ENCODE data around the gene AAMDC. TPM values are rescaled to one million over a fixed set of nuclear protein-coding genes. Genes with fewer than 3 reads are reported as not detected.
"Not testable (repeated sequence)": the region's sequence is repeated elsewhere in the genome, so short reads cannot be mapped to it uniquely, and the experiment has no call there.

Gene AAMDC
- polyA plus RNA-seq, 1 donor: 61.4 TPM

DNA sequence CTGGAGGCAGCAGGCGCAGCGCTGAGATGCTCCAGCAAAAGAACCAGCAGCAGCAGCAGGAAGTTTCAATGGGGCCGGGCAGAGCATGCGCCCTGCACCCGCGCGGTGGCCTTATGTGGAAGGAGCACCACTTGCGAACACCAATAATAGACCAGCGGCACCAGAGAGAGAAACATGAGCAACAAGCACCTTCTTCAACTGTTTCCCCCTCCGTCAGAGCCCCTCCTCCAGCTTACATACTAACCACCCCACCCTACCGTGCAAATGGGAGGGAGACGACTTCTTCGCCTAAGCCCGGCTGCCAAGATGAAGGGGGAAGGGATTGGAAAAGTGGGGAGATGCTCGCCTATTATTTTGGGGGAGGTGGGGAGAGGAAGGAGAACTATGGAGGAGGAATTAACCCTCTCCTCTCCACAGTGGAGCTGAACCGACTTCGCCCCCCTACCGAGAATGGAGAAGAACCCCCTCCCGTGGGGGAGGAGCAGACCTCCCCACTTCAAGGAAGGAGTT lies 1.5 kb upstream of the AAMDC start:
- Histone ChIP-seq H3K27me3 (ENCODE audit: control insufficient read depth, insufficient read depth, low read length) (no peaks in the 10 kb centered on the region), H3K9me3 (ENCODE audit: control insufficient read depth, low read depth, low read length) (no peaks in the 10 kb centered on the region), H3K4me1 (ENCODE audit: control insufficient read depth, insufficient read depth, low read length) (peaks cover 6% of the 10 kb centered on the region), H3K36me3 (ENCODE audit: control insufficient read depth, insufficient read depth, low read length) (peaks cover 2% of the 10 kb centered on the region), H3K27ac (ENCODE audit: low read length) (peak overlapping the region; percentile 97), H3K4me3 (ENCODE audit: low read length) (peak overlapping the region; percentile 99)
- DNase-seq: peak; percentile 78 to 81
- no CpG with 5 or more reads among the region's 19 CpGs for WGBS (ENCODE audit: insufficient coverage, low lambda C conversion rate)

DNA sequence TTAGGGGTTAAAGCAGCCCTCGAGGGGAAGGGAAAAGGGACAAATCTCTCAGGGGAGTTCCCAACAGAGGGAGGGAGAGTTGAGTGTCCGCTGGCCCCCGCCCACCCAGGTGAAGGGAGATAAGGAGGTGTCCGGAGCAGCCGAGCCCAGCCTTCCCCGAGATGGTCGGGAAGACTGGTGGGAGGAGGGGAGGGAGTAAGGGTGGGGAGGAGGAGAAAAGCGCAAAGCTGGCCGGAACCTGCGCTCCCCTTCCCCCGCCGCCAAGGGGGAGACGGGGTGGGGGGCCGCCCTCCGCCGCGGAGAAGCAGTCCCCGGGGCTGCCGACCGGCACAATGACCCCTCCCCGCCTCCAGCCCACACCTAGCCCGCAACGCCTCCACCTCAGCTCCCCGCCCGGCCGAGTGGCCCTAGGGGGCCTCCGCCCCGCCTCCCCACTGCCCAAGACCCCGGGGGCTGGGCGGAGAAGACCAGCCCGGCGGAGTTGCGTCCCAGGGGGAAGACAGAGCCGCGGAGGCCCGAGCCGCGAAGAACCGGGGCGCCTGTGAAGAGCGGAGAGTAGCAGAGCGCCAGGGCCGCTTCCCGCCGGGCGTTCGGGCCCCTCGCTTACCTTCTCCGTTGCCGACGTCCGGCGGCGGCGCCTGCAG lies 901 bp upstream of the AAMDC start:
- H3K4me1 ChIP-seq (ENCODE audit: control insufficient read depth, insufficient read depth, low read length): peaks cover 6% of the 10 kb centered on the region
- no CpG with 5 or more reads among the region's 55 CpGs for WGBS (ENCODE audit: insufficient coverage, low lambda C conversion rate)
- peaks cover 2% of the 10 kb centered on the region for H3K36me3 ChIP-seq (ENCODE audit: control insufficient read depth, insufficient read depth, low read length)
- DNase-seq: peak; percentile 29 to 65
- no peaks in the 10 kb centered on the region for H3K9me3 ChIP-seq (ENCODE audit: control insufficient read depth, low read depth, low read length)
- peak overlapping the region; percentile 99 for H3K4me3 ChIP-seq (ENCODE audit: low read length)
- no peaks in the 10 kb centered on the region for H3K27me3 ChIP-seq (ENCODE audit: control insufficient read depth, insufficient read depth, low read length)
- H3K27ac ChIP-seq (ENCODE audit: low read length): peak overlapping the region; percentile 97

DNA sequence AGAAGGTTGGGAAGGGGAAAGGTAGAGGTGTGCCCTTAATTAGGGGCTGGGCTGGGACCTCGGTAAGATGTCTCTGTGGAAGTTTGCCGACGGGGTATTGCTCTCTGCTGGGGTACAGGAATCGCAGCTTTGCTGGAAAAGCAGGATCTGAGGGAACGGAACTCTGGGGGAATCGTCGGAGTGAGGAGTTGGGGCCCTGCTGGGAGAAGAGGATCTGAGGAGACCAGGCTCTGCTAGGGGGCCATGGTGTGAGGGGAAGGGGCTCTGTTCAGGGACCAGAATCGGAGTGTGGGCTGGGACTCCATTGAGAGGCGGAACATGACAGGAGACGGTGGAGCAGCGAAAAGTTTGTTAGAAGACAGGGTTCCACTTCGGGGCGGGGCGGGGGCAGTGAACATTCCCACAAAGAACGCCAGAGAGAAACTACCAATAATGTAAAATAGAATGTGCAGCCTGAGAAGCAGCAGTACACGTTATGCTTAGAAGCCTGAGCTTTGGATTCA lies 456 bp downstream of the AAMDC start:
- Histone ChIP-seq H3K36me3 (ENCODE audit: control insufficient read depth, insufficient read depth, low read length) (peaks cover 2% of the 10 kb centered on the region), H3K27me3 (ENCODE audit: control insufficient read depth, insufficient read depth, low read length) (no peaks in the 10 kb centered on the region), H3K4me1 (ENCODE audit: control insufficient read depth, insufficient read depth, low read length) (peaks cover 6% of the 10 kb centered on the region), H3K27ac (ENCODE audit: low read length) (peak overlapping the region; percentile 87), H3K4me3 (ENCODE audit: low read length) (peak overlapping the region; percentile 99), H3K9me3 (ENCODE audit: control insufficient read depth, low read depth, low read length) (no peaks in the 10 kb centered on the region)
- DNase-seq: peak; percentile 5 to 46
- WGBS (ENCODE audit: insufficient coverage, low lambda C conversion rate): 0% methylated on average over 1 of the region's 16 CpGs

DNA sequence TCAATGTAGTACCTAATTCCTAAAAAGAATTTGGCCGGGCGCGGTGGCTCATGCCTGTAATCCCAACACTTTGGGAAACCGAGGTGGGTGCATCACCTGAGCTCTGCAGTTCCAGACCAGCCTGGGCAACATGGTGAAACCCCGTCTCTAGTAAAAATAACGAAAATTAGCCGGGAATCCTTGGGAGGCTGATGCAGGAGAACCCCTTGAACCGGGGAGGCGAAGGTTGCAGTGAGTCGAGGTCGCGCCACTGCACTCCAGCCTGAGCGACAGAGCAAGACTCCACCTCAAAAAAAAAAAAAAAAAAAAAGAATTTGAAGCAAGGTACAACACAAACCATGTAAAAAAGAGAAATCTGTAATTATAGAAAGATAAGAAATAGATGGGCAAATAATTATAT lies 1.2 kb downstream of the AAMDC start:
- H3K4me1 ChIP-seq (ENCODE audit: control insufficient read depth, insufficient read depth, low read length); H3K27me3 ChIP-seq (ENCODE audit: control insufficient read depth, insufficient read depth, low read length); H3K27ac ChIP-seq (ENCODE audit: low read length); H3K9me3 ChIP-seq (ENCODE audit: control insufficient read depth, low read depth, low read length); DNase-seq; H3K36me3 ChIP-seq (ENCODE audit: control insufficient read depth, insufficient read depth, low read length): not testable (repeated sequence)
- WGBS (ENCODE audit: insufficient coverage, low lambda C conversion rate): no CpG with 5 or more reads among the region's 13 CpGs
- H3K4me3 ChIP-seq (ENCODE audit: low read length): peak overlapping the region; percentile 99

DNA sequence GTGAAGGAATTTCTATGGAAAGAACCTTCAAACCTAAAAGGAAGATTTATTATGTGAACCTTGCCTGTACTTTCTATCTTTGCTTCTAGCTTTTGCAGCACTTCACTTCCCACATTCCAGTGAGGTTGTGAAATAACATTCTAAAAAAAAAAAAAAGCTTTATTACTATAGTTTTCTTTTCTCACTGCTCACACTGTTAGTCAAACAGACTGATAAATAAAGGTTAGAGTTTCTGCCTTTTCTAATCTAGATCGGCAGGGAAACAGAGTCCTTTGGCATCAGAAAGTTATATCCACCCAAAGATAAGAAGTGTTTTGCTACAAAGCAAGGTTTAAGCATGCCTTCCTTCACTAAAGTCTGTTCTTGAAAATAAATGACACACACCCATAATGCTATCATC lies 2.8 kb downstream of the AAMDC start:
- peak; percentile 22 to 73 for DNase-seq
- H3K9me3 ChIP-seq (ENCODE audit: control insufficient read depth, low read depth, low read length): no peaks in the 10 kb centered on the region
- peaks cover 6% of the 10 kb centered on the region for H3K4me1 ChIP-seq (ENCODE audit: control insufficient read depth, insufficient read depth, low read length)
- no peaks in the 10 kb centered on the region for H3K36me3 ChIP-seq (ENCODE audit: control insufficient read depth, insufficient read depth, low read length)
- no peaks in the 10 kb centered on the region for H3K27me3 ChIP-seq (ENCODE audit: control insufficient read depth, insufficient read depth, low read length)
- H3K27ac ChIP-seq (ENCODE audit: low read length): peak overlapping the region; percentile 49
- WGBS (ENCODE audit: insufficient coverage, low lambda C conversion rate): no CpG with 5 or more reads among the region's 1 CpG
- H3K4me3 ChIP-seq (ENCODE audit: low read length): no peak overlapping the region

DNA sequence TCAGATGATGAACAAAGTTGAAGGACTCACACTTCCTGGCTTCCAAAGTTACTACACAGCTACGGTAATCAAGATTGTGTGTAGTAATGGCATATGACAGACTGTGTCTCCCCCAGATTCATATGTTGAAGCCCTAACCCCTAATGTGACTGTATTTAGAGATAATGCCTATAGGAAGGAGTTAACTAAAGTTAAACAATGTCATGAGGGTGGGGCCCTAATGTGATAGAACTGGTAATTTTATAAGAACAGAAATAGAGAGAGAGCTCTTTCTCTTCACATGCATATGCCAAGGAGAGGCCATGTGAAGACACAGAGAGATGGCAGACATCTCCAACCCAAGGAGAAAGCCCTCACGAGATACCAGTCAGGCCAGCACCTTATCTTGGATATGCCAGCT lies 8.0 kb downstream of the AAMDC start:
- Histone ChIP-seq H3K4me3 (ENCODE audit: low read length) (no peak overlapping the region), H3K4me1 (ENCODE audit: control insufficient read depth, insufficient read depth, low read length) (no peaks in the 10 kb centered on the region)
- no CpG with 5 or more reads among the region's 2 CpGs for WGBS (ENCODE audit: insufficient coverage, low lambda C conversion rate)

DNA sequence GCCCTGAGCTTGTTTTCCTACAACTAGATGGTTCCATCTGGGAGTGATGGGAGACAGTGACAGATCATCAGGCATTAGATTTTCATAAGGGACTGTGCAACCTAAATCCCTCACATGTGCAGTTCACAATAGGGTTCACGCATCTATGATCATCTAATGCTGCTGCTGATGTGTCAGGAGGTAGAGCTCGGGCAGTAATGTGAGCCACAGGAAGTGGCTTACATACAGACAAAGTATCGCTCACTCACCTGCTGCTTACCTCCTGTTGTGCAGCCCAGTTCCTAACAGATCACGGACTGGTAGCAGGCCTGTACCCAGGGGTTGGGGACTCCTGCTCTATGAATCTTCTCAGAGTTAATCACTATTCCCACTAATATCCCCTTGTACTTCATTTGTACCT lies 12.4 kb downstream of the AAMDC start:
- no CpG with 5 or more reads among the region's 4 CpGs for WGBS (ENCODE audit: insufficient coverage, low lambda C conversion rate)

More for the DNA sequence above, 8.0 kb downstream of the AAMDC start:
- H3K27ac ChIP-seq (ENCODE audit: low read length): no peak overlapping the region
- H3K9me3 ChIP-seq (ENCODE audit: control insufficient read depth, low read depth, low read length): peaks cover 3% of the 10 kb centered on the region
- H3K36me3 ChIP-seq (ENCODE audit: control insufficient read depth, insufficient read depth, low read length): no peaks in the 10 kb centered on the region
- no peaks in the 10 kb centered on the region for H3K27me3 ChIP-seq (ENCODE audit: control insufficient read depth, insufficient read depth, low read length)
- no peak for DNase-seq

DNA sequence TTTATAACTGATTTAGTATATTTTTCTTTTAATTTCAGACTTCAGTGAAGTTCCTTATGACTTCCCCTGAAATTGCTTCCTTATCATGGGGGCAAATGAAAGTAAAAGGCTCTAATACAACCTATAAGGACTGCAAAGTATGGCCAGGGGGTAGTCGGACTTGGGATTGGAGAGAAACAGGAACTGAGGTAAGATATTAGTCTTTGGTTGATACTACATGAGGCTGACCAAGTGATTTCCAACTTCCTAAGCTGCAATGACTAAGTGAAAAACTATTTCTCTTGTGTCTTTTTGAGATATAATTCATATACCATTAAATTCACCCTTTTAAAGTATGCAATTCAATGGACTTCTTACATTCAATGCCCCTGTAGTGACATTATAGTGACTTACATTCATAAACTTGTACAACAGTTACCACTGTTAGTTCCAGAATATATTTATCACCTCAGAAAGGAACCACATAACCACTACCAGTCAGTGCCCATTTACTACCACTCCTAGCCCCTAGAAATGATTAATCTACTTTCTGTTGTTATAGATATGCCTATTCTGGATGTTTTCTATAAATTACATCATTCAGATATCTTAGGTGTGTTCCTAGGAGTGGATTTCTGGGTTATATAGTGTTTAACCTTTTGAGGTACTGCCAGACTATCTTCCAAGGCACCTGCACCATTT lies 21.6 kb downstream of the AAMDC start:
- no peak for DNase-seq
- H3K9me3 ChIP-seq (ENCODE audit: control insufficient read depth, low read depth, low read length): peaks cover 14% of the 10 kb centered on the region
- no peak overlapping the region for H3K27ac ChIP-seq (ENCODE audit: low read length)
- H3K27me3 ChIP-seq (ENCODE audit: control insufficient read depth, insufficient read depth, low read length): no peaks in the 10 kb centered on the region
- 100% methylated on average over 1 of the region's 1 CpG for WGBS (ENCODE audit: insufficient coverage, low lambda C conversion rate)
- H3K4me3 ChIP-seq (ENCODE audit: low read length): no peak overlapping the region
- no peaks in the 10 kb centered on the region for H3K4me1 ChIP-seq (ENCODE audit: control insufficient read depth, insufficient read depth, low read length)
- peaks cover 42% of the 10 kb centered on the region for H3K36me3 ChIP-seq (ENCODE audit: control insufficient read depth, insufficient read depth, low read length)

More for the DNA sequence above, 12.4 kb downstream of the AAMDC start:
- H3K27ac ChIP-seq (ENCODE audit: low read length): no peak overlapping the region
- no peak overlapping the region for H3K4me3 ChIP-seq (ENCODE audit: low read length)
- H3K27me3 ChIP-seq (ENCODE audit: control insufficient read depth, insufficient read depth, low read length): no peaks in the 10 kb centered on the region
- no peak for DNase-seq
- peaks cover 5% of the 10 kb centered on the region for H3K9me3 ChIP-seq (ENCODE audit: control insufficient read depth, low read depth, low read length)
- H3K4me1 ChIP-seq (ENCODE audit: control insufficient read depth, insufficient read depth, low read length): no peaks in the 10 kb centered on the region
- H3K36me3 ChIP-seq (ENCODE audit: control insufficient read depth, insufficient read depth, low read length): no peaks in the 10 kb centered on the region

DNA sequence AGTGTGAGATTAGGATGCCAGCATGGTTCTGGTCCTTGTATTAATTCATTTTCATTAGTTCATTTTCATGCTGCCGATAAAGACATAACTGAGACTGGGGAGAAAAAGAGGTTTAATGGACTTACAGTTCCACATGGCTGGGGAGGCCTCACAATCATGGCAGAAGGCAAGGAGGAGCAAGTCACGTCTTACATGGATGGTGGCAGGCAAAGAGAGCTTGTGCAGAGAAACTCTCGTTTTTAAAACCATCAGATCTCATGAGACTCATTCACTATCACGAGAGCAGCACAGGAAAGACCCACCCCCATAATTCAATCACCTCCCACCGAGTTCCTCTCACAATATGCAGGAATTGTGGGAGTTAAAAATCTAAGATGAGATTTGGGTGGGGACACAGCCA lies 22.8 kb downstream of the AAMDC start:
- H3K27ac ChIP-seq (ENCODE audit: low read length); H3K4me1 ChIP-seq (ENCODE audit: control insufficient read depth, insufficient read depth, low read length); DNase-seq; H3K4me3 ChIP-seq (ENCODE audit: low read length); H3K27me3 ChIP-seq (ENCODE audit: control insufficient read depth, insufficient read depth, low read length): not testable (repeated sequence)
- H3K9me3 ChIP-seq (ENCODE audit: control insufficient read depth, low read depth, low read length): peaks cover 12% of the 10 kb centered on the region
- peaks cover 48% of the 10 kb centered on the region for H3K36me3 ChIP-seq (ENCODE audit: control insufficient read depth, insufficient read depth, low read length)
- no CpG with 5 or more reads among the region's 5 CpGs for WGBS (ENCODE audit: insufficient coverage, low lambda C conversion rate)

DNA sequence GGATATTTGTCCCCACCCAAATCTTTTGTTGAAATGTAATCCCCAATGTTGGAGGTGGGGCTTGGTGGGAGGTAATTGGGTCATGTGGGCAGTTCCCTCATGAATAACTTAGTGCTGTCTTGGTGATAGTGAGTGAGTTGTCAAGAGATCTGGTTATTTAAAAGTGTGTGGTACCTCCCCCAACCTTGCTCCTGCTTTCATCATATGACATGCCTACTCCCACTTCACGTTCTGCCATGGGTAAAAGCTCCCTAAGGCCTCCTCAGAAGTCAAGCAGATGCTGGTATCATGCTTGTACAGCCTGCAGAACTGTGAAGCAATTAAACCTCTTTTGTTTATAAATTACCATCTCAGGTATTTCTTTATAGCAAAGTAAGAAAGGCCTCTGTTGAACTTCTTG lies 30.6 kb downstream of the AAMDC start:
- 80% methylated on average over 1 of the region's 1 CpG for WGBS (ENCODE audit: insufficient coverage, low lambda C conversion rate)

More for the DNA sequence above, 30.6 kb downstream of the AAMDC start:
- H3K27ac ChIP-seq (ENCODE audit: low read length): no peak overlapping the region
- peaks cover 40% of the 10 kb centered on the region for H3K36me3 ChIP-seq (ENCODE audit: control insufficient read depth, insufficient read depth, low read length)
- no peaks in the 10 kb centered on the region for H3K27me3 ChIP-seq (ENCODE audit: control insufficient read depth, insufficient read depth, low read length)
- no peak overlapping the region for H3K4me3 ChIP-seq (ENCODE audit: low read length)
- H3K9me3 ChIP-seq (ENCODE audit: control insufficient read depth, low read depth, low read length): peaks cover 12% of the 10 kb centered on the region
- no peak for DNase-seq
- no peaks in the 10 kb centered on the region for H3K4me1 ChIP-seq (ENCODE audit: control insufficient read depth, insufficient read depth, low read length)

Data from large intestine (tissue), 3 donors.